Fibroblast of pulmonary artery (primary cell): ENCODE data around the gene EPB42.
A peak's percentile ranks its signal among the peaks of the same experiment; 100 is the strongest.

Experiments used
- DNase-seq: peaks from one replicate; pipeline ENCODE4 v3.0.0-alpha.2; 2010; ENCODE audit warnings: low read depth
- H3K4me3 ChIP-seq: replicated peaks from 2 replicates; pipeline ENCODE4 v1.5.1; 2011; ENCODE audit warnings: low read depth, mild to moderate bottlenecking, control low read depth, low read length, moderate library complexity
- TF ChIP-seq, protein P1 (sequence below): IDR thresholded peaks from 2 replicates; pipeline ENCODE4 v1.5.1; 2011; ENCODE audit warnings: mild to moderate bottlenecking, control low read depth, low read length, inconsistent platforms; ENCODE audit errors: missing control alignments

EPB42 gene

DNA sequence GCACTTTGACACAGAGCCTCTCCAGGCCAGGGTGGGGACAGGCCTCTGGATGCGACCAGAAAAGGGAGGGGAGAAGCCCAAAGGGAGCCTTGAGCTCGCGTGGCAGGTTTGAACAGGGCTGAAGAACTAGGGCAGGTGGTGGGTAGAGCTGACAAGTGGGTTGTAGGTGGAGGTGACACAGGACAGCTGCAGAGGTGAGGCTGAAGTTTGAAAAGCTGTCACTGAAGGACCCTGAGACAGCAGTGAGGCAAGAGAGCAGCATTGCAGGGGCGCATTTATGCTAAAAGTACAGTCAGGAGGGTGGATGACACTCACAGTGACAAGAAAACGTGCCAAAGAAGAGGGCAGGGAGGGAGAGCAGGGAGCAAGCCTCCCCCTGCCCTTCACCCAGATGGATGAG, 21.8 kb upstream of the EPB42 start:
- TF ChIP-seq, protein P1, sequence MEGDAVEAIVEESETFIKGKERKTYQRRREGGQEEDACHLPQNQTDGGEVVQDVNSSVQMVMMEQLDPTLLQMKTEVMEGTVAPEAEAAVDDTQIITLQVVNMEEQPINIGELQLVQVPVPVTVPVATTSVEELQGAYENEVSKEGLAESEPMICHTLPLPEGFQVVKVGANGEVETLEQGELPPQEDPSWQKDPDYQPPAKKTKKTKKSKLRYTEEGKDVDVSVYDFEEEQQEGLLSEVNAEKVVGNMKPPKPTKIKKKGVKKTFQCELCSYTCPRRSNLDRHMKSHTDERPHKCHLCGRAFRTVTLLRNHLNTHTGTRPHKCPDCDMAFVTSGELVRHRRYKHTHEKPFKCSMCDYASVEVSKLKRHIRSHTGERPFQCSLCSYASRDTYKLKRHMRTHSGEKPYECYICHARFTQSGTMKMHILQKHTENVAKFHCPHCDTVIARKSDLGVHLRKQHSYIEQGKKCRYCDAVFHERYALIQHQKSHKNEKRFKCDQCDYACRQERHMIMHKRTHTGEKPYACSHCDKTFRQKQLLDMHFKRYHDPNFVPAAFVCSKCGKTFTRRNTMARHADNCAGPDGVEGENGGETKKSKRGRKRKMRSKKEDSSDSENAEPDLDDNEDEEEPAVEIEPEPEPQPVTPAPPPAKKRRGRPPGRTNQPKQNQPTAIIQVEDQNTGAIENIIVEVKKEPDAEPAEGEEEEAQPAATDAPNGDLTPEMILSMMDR: no peak
- DNase-seq: no peak

DNA sequence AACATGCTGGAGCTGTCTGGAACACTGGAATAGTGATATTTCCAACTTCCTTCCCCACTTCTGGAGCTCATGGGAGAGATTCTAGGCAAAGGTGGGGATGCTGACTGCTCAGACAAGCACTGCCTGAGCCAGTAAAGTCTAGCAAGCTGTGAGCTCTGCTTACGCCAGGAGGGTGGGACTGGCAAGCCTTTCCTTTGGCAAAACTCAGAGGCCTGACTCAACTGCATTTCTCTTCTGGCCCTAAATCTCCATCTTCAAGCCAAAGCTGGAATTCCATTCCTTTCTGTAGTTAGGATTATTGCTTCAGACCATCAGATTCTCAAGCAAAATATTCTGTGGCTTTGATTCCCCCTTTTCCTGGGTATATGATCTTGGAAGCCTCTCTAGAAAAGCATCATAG, 20.3 kb upstream of the EPB42 start:
- no peak overlapping the region for H3K4me3 ChIP-seq
- TF ChIP-seq, protein P1: no peak
- peak; percentile 39 for DNase-seq

More for the DNA sequence above, 21.8 kb upstream of the EPB42 start:
- H3K4me3 ChIP-seq: no peak overlapping the region

DNA sequence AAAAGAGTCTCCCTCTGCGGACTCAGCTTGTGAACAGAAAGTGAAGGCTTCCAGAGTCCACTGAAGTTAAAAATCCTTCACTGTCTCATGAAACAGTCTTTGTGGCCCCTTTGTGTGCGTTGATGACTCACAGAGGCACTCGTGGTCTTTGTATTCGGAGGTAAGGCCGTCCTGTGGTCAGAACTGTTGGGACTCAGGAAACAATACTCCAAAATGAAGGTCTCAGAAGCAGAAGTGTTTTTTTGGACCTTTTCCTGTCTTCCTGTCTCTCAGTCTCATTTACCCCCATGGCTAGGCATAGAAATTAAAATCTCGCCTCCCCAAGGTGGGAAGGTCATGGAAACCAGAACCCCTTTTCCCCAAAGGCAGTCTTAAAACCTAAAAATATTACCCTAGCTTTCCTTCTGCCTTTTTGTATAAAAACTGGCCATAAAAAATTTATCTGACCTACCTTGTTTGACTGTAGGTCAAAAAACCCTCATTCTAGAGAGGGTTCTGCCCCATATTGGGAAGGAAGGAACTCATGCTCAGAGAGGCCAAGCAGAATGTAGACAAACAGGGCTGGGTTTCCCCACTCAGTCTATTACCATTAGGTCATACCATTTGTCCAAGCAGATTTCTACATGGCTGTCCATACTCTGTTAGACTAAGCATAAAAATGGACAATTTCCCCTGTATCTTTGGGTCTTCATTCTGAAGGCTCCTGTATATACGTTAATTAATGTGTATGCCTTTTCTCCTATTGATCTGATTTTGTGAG, 19.1 kb upstream of the EPB42 start:
- TF ChIP-seq, protein P1: no peak
- DNase-seq: no peak
- H3K4me3 ChIP-seq: no peak overlapping the region

DNA sequence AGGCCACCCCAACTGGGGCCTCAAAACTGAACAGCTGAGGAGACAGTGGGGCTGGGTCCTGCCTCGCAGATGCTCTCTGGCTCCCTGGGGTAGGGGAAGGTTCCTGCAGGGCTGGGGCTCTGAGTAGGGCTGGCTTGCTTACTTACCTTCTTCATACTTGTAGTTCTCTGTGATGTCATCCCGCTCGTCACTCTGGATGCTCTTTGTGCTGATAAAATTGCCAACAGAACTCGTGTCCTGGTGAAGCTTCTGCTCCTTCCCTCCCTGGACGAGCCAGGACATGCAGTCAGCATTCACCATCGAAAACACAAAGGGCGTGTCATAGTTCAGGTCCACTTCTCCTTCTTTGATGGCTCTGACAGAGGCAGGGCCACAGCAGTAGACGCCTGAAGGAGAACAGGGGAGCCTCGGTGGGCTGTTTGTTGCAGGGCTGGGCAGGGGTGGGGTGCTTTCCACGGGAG, 17.9 kb upstream of the EPB42 start:
- H3K4me3 ChIP-seq: no peak overlapping the region
- TF ChIP-seq, protein P1: no peak
- no peak for DNase-seq

DNA sequence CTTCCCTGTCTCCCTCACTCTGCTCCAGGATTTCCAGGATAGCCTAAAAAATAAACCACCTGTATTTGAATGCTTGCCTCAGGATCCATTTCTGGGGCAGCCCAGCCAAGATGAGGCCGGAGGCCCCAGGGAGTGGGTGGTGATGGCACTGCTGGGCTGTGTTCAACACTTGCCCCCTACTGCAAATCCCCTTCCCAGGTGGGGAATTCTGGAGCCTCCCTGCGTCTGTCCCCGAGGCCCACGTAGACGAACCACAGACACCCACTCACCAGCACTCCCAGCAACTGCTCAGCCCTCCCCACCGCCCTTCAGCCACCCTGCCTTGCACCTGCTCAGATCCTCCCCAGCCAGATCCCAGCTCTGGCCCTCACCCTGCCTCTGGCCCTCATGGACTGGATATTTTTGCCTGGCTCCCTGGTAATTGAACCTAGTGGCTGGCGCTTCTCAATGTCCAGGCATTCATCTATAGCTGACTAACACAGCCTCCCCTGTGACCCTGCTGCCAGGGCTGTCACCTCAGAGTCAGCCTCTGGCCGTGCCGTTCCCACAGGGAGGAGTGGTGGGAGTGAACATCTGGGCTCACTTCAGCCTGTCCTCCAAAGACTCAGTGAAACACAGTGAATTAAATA, 17.1 kb upstream of the EPB42 start:
- H3K4me3 ChIP-seq: no peak overlapping the region
- DNase-seq: no peak
- TF ChIP-seq, protein P1: no peak

DNA sequence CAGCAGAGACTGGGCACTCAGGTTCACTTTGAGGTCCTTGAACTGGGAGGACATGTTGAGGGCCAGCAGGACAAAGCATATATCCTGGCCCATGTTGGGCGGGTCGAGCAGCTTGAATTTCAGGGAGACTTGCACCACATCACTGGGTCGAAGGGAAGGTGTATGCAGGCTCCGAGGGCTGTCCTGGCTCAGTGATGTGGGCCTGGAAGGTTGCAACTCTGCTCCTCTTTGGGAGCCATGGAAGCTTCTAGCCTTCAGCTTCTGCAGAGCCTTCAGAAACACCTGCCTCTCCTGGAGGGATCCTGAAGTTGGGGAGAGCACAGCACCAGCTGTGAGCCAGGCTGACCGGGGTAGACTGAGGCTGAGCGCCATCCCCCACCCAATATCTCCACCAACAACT, 14.7 kb upstream of the EPB42 start:
- TF ChIP-seq, protein P1: no peak

More for the DNA sequence above, 14.7 kb upstream of the EPB42 start:
- no peak for DNase-seq
- H3K4me3 ChIP-seq: no peak overlapping the region
